HG03045 (cell line): ENCODE measurements around the gene PIF1.
"Not testable (repeated sequence)": the region's sequence is repeated elsewhere in the genome, so short reads cannot be mapped to it uniquely, and the experiment has no call there.

Experiments
- ATAC-seq: cut with Tn5 transposase; IDR thresholded peaks from one replicate; pipeline ENCODE4 v1.9.1; 2021; ENCODE audit warnings: mild to moderate bottlenecking, moderate library complexity; ENCODE audit not compliant: unreplicated experiment

PIF1 gene

DNA sequence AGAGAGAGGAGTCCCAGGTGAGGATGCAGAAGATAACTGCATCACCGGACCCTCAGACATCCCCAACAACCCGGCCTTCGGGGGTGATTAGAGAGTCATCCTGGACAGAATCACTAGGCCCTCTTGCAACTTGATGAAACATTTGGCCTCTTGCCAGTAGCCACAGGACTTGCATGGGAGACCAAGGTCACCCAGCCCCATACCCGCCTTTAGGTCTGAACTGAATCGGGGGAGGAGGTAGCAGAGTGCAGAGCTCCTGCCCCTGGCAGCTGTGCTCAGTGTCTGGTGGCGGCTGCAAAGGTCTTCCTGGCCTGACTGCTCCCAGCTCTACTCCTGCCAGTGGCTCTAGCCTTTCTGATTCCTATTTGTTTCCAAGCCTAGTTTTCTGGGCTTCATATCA, 12.4 kb downstream of the PIF1 start:
- ATAC-seq, result no peak

DNA sequence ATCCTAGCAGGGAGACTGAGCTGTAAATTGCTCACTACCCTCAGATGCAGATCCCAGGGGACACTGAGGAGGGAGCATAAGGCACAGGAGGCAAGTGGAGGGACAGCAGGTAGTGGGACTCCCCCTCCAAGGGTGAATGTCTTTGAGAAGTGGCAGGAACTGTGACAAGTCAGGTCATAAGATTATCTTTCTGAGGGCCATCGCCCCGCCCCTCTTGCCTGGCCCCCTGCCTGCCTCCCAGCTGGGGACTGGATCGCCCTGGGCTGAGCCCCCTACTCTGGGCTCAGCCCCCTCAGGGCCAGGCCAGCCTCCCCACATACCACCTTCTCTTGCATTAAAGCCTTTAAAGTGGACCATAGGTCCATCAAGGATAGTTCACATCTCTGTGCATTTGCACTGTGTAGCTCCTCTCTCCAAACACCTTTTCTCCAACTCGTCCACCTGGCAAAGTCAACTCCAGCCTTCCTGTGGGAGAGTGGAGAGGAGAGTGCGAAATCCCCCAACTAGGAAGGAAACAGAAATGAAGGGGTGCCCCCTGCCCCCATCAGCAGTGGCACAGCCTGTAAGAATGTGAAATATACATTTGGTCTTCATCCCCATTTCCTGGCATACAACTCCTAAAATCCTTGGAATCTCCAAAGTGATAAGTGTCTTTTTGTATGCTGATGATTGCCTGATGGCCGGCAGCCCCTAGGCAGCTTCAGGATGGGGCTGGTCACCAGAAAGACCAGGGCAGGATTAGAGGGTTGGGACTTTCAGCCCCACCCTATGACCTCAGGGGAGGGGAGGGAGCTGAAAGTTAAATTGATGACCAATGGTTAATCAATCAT, 14.7 kb downstream of the PIF1 start:
- ATAC-seq, result no peak

DNA sequence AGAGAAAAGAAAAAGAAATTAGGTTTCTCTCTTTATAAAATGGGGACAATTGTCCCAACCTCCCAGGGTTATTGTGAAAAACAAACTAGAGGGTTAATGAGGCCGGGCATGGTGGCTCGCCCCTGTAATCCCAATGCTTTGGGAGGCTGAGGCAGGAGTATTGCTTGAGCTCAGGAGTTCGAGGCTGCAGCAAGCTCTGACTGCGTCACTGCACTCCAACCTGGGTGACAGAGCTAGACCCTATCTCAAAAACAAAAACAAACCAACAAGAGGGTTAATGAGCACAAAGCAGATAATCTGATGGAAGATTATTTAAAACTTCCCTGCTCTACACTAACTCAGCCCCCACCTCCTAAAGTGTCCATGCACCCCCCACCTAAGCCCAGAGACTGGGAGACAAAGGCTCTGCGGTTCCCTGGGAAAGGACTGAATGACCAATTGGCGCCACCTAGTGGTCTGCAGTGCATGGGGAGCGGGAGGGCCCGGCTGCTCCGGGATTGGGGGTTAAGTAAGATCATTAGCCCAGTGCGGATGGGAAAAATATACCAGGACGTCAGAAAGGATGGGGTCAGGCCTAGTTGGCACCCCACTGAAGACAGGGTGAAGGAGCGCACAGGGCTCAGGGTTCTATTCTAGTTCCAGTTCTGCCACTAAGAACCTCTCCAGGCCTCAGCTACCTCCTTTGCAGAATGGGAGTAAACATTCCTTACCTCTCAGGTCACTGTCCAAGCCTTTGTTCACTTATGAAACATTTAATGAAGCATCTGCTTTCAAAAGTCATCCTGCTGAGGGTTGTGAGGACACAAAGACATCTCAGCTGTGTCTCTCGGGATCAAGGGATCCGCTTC, 15.6 kb downstream of the PIF1 start:
- no peak for ATAC-seq

DNA sequence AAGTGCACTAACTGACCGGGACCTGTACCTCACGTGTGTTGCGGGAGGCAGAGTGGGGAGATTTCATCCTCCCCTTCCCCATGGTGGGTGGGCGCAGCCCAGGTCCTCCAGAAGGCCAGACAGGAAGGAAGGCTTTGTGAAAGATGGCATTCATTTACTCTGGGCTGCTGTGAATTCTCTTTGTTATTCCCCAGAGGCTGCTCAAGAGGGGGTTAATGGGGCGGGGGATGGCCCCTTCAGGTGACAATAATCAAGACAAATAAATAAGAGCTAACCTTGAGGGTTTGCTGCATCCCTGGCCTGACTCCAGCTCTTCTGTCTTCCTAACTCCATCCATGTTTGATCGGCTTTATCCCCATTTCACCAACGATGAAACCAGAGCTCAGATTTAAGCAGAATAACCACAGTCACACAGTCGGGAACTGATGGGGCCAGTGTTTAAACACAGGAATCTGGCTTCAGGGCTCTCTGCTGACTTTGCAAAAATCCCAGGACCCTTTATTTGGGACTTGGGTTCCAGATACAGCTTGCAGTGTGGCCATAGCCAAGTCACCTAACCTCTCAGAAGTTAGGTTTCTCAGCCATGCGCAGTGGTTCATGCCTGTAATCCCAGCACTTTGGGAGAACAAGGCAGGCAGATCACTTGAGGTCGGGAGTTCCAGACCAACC, 16.5 kb downstream of the PIF1 start:
- no peak for ATAC-seq

DNA sequence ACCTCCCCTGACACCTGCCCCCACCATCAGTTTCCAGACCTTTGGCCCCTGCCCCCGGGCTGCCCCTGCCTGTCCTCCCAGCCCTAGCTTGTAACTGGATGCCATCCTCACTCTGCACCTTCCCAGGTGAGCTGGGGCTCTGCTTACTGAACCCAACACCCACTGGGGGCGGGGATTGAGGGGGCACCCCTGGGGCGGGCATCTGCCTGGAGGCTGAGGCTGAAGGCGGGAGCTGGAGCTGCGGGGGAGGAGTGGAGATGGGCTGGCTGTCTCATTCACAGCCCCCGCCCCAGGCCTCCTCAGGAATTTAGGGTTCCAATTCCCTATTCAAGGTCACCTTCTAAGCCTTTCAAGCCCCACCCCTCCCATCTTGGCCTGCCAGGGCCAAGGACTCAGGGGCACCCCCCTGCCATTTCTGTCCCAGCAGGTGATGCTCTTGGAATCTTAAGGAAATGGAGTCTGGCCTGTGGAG, 17.7 kb downstream of the PIF1 start:
- no peak for ATAC-seq

DNA sequence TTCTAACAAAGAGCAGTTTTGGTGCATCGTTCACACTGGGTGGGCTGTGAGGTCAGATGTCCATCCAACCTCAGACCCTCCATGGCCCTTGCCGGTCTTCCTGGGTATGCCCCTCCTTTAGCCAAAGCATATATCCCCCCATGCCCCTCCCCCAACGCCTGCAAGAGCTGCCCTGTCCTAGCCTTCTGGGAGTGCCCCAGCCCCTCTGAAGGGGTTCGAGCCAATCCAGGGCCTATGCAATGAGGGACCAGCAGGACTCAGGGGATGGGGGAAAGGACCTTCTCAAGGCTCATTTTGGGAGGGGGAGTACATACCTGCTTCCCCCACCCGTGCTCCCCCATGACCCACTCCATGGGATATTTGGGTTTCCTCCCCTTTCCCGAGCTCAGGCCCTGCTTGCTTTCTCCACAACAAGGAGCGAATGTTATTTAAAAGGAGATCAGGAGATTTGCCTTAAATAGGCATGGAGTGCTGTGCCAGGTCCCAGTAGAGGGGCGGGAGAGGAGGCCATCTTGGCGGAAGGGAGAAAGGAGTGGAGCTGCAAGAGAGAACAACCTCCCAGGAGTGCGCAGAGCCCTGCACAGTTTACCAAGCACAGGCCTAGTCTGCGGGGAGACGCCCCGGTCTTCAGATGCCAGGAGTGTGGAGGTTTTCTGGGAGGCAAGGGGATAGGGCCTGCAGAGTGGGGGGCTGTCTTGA, 18.2 kb downstream of the PIF1 start:
- no peak for ATAC-seq

DNA sequence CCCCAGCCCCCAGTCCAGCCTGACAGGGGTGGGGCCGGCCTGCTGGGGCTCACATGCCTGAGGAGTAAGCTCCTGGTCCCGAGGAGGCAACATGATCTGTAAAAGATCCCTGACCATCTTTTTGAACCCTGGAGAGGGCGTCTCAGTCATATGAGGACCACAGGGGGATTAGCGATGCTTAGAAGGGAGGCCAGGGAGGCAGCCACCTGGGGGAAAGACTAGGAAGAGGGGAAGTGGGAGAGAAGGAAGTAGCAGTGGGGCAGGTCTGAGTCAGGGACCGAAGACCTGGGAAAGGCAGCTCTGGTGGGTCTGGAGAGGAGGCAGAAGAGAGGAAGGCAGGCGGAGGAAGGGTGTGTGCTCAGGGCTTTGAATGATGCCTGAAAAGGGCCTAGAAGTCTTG, 18.9 kb downstream of the PIF1 start:
- ATAC-seq, result no peak

DNA sequence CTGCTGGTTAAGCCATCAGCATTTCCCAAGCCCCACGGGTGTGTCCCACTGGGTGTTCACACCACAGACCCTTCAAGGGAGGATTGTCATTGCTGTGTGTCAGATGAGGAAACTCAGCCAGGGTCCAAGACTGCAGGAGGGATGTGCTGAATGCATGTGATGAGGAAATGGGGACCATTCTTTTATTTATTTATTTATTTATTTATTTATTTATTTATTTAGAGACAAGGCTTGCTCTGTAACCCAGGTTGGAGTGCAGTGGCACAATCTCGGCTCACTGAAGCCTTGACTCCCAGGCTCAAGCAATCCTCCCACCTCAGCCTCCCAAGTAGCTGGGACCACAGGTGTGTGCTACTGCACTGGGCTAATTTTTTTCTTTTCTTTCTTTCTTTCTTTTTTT, 20.8 kb downstream of the PIF1 start:
- no peak for ATAC-seq

DNA sequence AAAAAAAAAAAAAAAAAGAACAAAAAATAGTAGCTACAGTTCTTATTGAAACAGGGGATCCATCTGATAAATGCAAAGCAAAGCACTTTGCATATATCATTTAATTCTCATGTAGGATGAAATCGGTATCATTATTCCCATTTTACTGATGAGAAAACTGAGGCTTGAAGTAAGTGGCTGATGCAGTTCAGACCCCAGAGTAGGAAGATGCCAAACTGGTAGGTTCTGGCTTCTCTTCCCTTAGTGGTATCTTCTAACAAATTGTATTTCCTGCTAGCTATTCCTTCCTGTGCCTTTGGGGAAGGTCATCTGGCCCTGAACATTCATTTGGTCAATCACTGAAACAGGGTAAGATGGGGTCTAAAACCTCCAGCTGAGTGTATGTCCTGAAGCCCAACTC, 21.9 kb downstream of the PIF1 start:
- no peak for ATAC-seq

DNA sequence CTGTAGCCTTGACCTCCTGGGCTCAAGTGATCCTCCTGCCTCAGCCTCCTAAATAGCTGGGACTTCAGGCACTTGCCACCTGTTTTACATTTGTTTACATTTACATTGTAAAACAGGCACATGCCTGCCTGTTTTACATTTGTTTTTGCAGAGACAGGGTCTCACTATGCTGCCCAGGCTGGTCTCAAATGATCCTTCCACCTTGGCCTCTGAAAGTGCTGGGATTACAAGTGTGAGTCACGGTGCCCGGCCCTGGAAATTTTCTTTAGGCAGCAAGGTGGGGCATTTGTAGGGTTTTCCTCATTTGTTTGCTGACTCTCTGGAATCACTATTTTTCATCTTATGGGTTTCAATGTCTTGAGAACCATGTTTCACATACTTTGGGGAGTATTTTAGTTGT, 25.0 kb downstream of the PIF1 start:
- no peak for ATAC-seq

DNA sequence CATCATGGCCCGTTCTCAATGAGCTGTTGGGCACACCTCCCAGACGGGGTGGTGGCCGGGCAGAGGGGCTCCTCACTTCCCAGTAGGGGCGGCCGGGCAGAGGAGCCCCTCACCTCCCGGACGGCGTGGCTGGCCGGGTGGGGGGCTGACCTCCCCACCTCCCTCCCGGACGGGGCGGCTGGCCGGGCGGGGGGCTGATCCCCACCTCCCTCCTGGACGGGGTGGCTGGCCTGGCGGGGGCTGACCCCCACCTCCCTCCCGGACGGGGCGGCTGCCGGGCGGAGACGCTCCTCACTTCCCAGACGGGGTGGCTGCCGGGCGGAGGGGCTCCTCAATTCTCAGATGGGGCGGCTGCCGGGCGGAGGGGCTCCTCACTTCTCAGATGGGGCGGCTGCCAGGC, 26.5 kb downstream of the PIF1 start:
- ATAC-seq, result not testable (repeated sequence)

DNA sequence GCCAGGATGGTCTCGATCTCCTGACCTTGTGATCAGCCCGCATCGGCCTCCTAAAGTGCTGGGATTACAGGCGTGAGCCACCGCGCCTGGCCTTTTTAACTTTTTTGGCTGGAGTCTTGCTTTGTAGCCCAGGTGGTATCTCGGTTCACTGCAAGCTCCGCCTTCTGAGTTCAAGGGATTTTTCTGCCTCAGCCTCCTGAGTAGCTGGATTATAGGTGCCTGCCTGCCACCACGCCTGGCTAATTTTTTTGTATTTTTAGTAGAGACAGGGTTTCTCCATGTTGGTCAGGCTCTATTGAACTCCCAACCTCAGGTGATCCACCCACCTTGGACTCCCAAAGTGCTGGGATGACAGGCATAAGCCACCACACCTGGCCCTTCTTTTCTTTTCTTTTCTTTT, 29.5 kb downstream of the PIF1 start:
- not testable (repeated sequence) for ATAC-seq

DNA sequence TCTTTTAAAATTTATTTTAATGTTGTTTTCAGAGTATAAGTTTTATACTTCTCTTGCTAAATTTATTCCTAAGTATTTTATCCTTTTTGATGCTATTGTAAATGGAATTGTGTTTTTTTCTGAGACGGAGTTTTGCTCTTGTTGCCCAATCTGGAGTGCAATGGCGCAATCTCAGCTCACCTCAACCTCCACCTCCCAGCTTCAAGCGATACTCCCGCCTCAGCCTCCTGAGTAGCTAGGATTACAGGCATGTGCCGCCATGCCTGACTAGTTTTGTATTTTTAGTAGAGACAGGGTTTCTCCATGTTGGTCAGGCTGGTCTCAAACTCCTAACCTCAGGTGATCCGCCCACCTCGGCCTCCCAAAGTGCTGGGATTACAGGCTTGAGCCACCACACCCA, 30.1 kb downstream of the PIF1 start:
- not testable (repeated sequence) for ATAC-seq

DNA sequence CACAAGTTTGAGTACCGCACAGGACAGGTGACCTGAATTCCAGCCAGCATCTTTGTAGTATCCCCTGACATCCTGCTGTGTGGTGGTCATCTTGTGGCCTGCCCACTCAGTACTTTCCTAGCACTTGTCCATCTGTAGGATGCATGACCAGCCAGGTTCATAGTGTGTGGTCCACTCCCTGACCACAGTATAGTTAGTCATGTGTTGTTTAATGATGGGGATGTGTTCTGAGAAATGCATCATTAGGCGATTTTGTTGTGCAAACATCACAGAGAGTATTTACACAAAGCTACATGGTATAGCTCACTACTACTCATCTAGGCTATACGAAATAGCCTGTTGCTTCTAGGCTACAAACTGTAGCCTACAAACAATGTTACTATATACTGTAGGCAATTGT, 33.2 kb downstream of the PIF1 start:
- ATAC-seq, result no peak

DNA sequence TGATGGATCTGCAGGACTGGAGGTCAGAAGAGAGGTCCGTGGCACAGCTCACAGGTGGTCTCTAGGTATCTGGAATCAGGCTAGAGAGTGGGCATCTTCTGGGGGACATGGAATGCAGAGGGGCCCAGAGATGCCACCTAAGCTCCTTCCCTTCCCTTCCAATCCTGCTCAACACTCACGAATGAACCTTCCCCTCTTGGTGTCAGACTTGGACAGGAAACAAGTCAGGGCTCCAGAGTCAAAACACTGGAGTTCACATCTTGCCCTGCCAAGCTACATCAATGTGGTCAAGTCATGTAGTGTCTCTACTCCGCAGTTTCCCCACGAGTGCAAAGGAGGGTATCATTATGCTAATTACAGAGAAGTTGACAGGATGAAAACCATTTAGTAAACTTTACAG, 34.0 kb downstream of the PIF1 start:
- ATAC-seq, result no peak

DNA sequence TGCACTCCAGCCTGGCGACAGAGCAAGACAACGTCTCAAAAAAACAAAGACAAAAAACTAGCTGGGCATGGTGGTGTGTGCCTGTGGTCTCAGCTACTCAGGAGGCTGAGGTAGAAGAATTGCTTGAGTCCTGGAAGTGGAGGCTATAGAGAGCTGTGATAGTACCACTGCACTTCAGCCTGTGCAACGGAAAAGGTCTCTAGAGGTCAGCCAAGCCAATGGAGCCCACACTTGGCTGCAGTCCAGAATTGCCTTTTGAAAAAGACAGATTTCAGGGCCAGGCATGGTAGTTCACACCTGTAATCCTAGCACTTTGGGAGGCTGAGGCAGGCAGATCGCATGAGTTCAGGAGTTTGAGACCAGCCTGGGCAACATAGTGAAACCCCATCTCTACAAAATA, 41.7 kb downstream of the PIF1 start:
- ATAC-seq, result no peak

DNA sequence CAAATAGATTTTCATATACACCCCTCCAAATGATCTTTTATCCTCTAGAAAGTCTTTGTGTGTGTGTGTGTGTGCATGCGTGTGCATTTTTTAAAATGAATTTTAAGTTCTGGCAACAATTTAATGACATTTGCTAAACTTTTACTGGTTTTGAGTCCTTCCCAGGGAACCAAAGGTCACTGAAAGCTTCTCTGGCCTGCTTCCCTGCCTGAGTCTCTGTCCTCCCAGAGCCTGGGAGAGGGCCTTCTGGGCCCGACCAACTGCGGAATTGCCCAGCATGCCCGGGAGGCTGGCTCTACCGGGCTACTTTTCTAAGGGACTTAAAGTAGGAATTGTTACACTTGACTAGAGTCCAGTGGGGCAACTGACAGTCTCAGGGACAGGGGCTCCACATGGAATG, 42.7 kb downstream of the PIF1 start:
- no peak for ATAC-seq

DNA sequence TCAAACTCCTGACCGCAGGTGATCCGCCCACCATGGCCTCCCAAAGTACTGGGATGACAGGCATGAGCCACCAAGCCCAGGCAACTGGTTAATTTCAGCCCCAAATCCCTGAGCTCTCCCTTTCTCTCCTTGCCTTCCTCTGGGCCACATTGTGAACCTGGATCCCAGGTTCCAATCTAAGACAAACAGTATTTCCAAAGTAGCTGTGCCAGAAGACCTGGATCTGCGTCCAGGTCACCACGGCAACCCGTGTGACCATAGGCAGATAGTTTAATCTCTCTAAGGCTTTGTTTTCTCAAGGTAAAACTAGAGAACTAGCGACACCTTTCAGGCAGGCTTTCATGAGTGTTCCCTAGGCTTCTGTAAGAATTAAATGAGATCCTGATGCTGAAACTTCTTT, 44.1 kb downstream of the PIF1 start:
- ATAC-seq, result no peak

DNA sequence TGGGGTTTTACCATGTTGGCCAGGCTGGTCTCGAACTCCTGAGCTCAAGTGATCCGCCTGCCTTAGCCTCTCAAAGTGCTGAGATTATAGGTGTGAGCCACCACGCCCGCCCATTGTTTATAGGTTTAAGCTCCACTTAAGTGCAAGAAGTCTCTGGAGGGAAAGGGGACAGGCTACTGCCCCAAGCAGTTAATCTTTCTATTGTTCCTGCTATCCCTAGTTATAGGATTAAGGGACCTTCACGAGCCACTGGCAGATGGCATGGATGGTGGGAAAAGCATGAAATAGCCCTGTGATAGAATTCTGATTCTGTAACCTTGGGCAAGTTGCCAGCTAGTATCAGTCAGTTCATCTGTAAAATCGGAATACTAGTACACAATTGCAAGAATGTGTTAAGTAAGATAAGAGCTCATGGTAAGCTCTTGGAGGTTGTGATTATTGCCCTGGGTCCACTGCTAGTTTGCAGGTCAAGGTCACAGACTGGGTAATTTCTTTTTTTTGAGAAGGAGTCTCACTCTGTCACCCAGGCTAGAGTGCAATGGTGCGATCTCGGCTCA, 44.8 kb downstream of the PIF1 start:
- no peak for ATAC-seq

DNA sequence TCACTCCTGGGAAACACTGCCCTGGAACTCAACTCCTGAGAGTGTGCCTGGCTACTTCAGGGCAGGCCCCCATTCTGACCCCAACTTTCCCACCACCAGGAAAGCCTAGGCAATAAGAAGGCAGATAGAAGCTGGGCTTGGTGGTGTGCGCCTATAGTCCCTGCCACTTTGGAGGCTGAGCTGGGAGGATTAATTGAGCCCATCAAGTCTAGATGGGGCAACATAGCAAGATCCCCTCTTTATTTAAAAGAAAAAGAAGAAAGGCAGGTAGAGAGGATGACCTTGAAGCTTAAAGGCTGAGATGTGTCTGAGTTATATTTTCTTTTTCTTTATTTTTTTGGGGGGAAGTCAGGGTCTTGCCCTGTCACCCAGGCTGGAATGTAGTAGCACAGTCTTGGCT, 45.8 kb downstream of the PIF1 start:
- no peak for ATAC-seq

DNA sequence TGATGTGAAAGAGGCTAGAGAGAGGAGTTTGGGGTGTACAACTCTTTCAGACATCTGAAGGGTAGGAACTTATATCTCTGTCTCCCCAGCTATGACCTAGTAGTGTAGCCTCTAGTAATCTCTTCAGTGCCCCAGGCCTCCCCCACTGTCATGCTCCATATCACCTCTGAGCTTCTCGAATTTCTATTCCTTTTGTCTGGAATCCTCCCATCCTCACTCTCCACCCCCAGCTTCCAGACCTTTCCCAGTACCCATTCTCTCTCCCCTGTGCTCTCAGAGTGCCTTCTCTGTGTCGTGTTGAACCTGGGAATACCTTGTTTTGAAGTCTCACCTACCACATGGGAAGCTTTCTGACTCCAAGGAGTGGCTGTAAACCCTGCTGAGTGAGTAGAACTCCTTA, 46.4 kb downstream of the PIF1 start:
- no peak for ATAC-seq
